HG03460 (cell line): ENCODE measurements around the gene AGAP9.
"Not testable (repeated sequence)": the region's sequence is repeated elsewhere in the genome, so short reads cannot be mapped to it uniquely, and the experiment has no call there.

Experiments
- ATAC-seq: cut with Tn5 transposase; IDR thresholded peaks from one replicate; pipeline ENCODE4 v1.9.1; 2021; ENCODE audit not compliant: unreplicated experiment

The AGAP9 gene

GRCh38 chr10:47523475-47523874 is at the start of gene AGAP9:
TSS of gene AGAP9 (minus strand) at chr10:47523638. CDS start at chr10:47523526, 112 bp downstream.
- ATAC-seq = not testable (repeated sequence)

GRCh38 chr10:47571138-47571912 is 47.9 kb upstream of the AGAP9 start:
- not testable (repeated sequence) for ATAC-seq

- not testable (repeated sequence) for ATAC-seq
Measured at GRCh38 chr10:47566757-47567156, 43.3 kb upstream of the AGAP9 start.

GRCh38 chr10:47566108-47566699 is 42.8 kb upstream of the AGAP9 start:
- not testable (repeated sequence) for ATAC-seq

- not testable (repeated sequence) for ATAC-seq
Measured at GRCh38 chr10:47565517-47565920, 42.1 kb upstream of the AGAP9 start.

- ATAC-seq = not testable (repeated sequence)
Measured at GRCh38 chr10:47564953-47565352, 41.5 kb upstream of the AGAP9 start.

GRCh38 chr10:47564318-47564717 is 40.9 kb upstream of the AGAP9 start:
- not testable (repeated sequence) for ATAC-seq

- not testable (repeated sequence) for ATAC-seq
Measured at GRCh38 chr10:47560452-47560851, 37.0 kb upstream of the AGAP9 start.

- ATAC-seq = not testable (repeated sequence)
Measured at GRCh38 chr10:47559718-47560308, 36.4 kb upstream of the AGAP9 start.

- not testable (repeated sequence) for ATAC-seq
Measured at GRCh38 chr10:47558109-47558508, 34.7 kb upstream of the AGAP9 start.

- not testable (repeated sequence) for ATAC-seq
Measured at GRCh38 chr10:47557616-47558015, 34.2 kb upstream of the AGAP9 start.

- not testable (repeated sequence) for ATAC-seq
Measured at GRCh38 chr10:47555334-47555733, 31.9 kb upstream of the AGAP9 start.

GRCh38 chr10:47554552-47554951 is 31.1 kb upstream of the AGAP9 start:
- not testable (repeated sequence) for ATAC-seq

- ATAC-seq = not testable (repeated sequence)
Measured at GRCh38 chr10:47553860-47554247, 30.4 kb upstream of the AGAP9 start.

- ATAC-seq = peak; percentile 86
Measured at GRCh38 chr10:47553214-47553859, 29.9 kb upstream of the AGAP9 start.

- ATAC-seq = peak; percentile 56
Measured at GRCh38 chr10:47552719-47553118, 29.3 kb upstream of the AGAP9 start.

GRCh38 chr10:47547286-47547685 is 23.8 kb upstream of the AGAP9 start:
- ATAC-seq = not testable (repeated sequence)

- ATAC-seq = not testable (repeated sequence)
Measured at GRCh38 chr10:47536430-47536829, 13.0 kb upstream of the AGAP9 start.

- ATAC-seq = not testable (repeated sequence)
Measured at GRCh38 chr10:47502313-47502712, 21.1 kb downstream of the AGAP9 start.

- not testable (repeated sequence) for ATAC-seq
Measured at GRCh38 chr10:47494226-47494625, 29.2 kb downstream of the AGAP9 start.

GRCh38 chr10:47491600-47491999 is 31.8 kb downstream of the AGAP9 start, which contains the start of gene FAM25G:
TSS of gene FAM25G (minus strand) at chr10:47491700. CDS start at chr10:47491674, 26 bp downstream.
- not testable (repeated sequence) for ATAC-seq
